K562 (cell line): ENCODE results near the gene WWTR1. TPM values are rescaled to one million over a fixed set of nuclear protein-coding genes. Genes with fewer than 3 reads are reported as not detected.
A peak's percentile ranks its signal among the peaks of the same experiment; 100 is the strongest.

Source experiments
- ATAC-seq: fragments of 200-7000 bp; cut with Tn5 transposase; 3 replicates; pipeline ENCODE4 v1.9.1; 2020; ENCODE audit warnings: moderate library complexity
- BruUV-seq: library from RNA; stranded (reverse); fragments of 400-500 nt; replicated peaks from 2 replicates; lab custom pipeline; 2021; lab: Mats Ljungman, UMichigan
- CTCF ChIA-PET: fragments of 300-600 bp; formaldehyde crosslinking; extraction: SDS; loops from one replicate; lab custom pipeline; 2021; ENCODE audit warnings: low intra/inter-chr PET ratio; lab: Yijun Ruan, JAX
- POLR2A ChIA-PET: fragments of 300-600, 350-650 bp; sonication (Branson Sonifier 250); formaldehyde crosslinking; extraction: SDS; loops from one replicate; lab custom pipeline; 2021; ENCODE audit warnings: antibody characterized with exemption, inconsistent platforms; lab: Yijun Ruan, JAX
- DNase-seq, 4 experiments: peaks; one replicate each; pipeline versions ENCODE4 v3.0.0 to v3.0.0-alpha.2; 2011 to 2018; ENCODE audit warnings: low spot score in 3 of 4, mixed read lengths in 3 of 4; ENCODE audit errors: extremely low read depth in 1 of 4
- FAIRE-seq: peaks from 2 replicates; lab custom pipeline; 2011; peaks lifted over from hg19 to GRCh38; lab: Jason Lieb, UNC
- H2AFZ ChIP-seq: 2 replicates; pipeline ENCODE4 v1.6.0; 2011; ENCODE audit warnings: low read depth, low read length, control low read depth, inconsistent platforms
- H3K27ac ChIP-seq: fragments of 200-600 bp; 3 replicates; pipeline ENCODE4 v1.8.0; 2011; ENCODE audit warnings: low read depth, mild to moderate bottlenecking, control low read depth, inconsistent platforms, low read length, moderate library complexity, mixed read lengths; ENCODE audit errors: extremely low read depth
- H3K27me3 ChIP-seq, 2 experiments: fragments of 300-600 bp in 1 of 2; 2 replicates in 1 of 2; 3 replicates in 1 of 2; pipeline versions ENCODE4 v1.6.0 to v1.8.0; 2011; ENCODE audit warnings: inconsistent platforms in 2 of 2, low read length in 2 of 2, mild to moderate bottlenecking in 1 of 2, mixed read lengths in 1 of 2, moderate library complexity in 1 of 2; ENCODE audit not compliant: control insufficient read depth in 2 of 2, insufficient read depth in 2 of 2
- H3K36me3 ChIP-seq: fragments of 300-600 bp; 3 replicates; pipeline ENCODE4 v1.8.0; 2011; ENCODE audit warnings: mild to moderate bottlenecking, low read length, inconsistent platforms; ENCODE audit not compliant: control insufficient read depth, insufficient read depth
- H3K4me1 ChIP-seq, 2 experiments: fragments of 200-600 bp in 1 of 2; replicated peaks in 1 of 2; 2 replicates in 1 of 2; 3 replicates in 1 of 2; pipeline versions ENCODE4 v1.5.1 to v1.8.0; 2011; ENCODE audit warnings: inconsistent platforms in 2 of 2, low read length in 2 of 2, mild to moderate bottlenecking in 1 of 2, mixed read lengths in 1 of 2, moderate library complexity in 1 of 2; ENCODE audit not compliant: control insufficient read depth in 2 of 2, insufficient read depth in 2 of 2
- H3K4me2 ChIP-seq: 2 replicates; pipeline ENCODE4 v1.6.1; 2011; ENCODE audit warnings: low read length, control low read depth, inconsistent platforms, mixed read lengths; ENCODE audit not compliant: insufficient read depth
- H3K4me3 ChIP-seq: fragments of 200-600 bp; sonication (generic), shearing (Covaris generic); 2 replicates; pipeline ENCODE4 v1.5.1; 2016; ENCODE audit warnings: control low read depth, inconsistent platforms
- H3K79me2 ChIP-seq: fragments of 200-600 bp; 3 replicates; pipeline ENCODE4 v1.8.0; 2011; ENCODE audit warnings: low read length, inconsistent platforms; ENCODE audit not compliant: control insufficient read depth, insufficient read depth
- H3K9ac ChIP-seq, 2 experiments: 2 replicates each; pipeline versions ENCODE4 v1.6.0 to v1.6.1; 2011; ENCODE audit warnings: low read depth in 2 of 2, low read length in 2 of 2, control low read depth in 1 of 2, inconsistent platforms in 1 of 2, mild to moderate bottlenecking in 1 of 2, mixed read lengths in 1 of 2; ENCODE audit not compliant: insufficient read depth in 1 of 2
- H3K9me1 ChIP-seq: one replicate; pipeline ENCODE4 v1.6.0; 2011; ENCODE audit warnings: inconsistent platforms, mild to moderate bottlenecking, low read length, moderate library complexity; ENCODE audit not compliant: control insufficient read depth, insufficient read depth
- H3K9me3 ChIP-seq: replicated peaks from 2 replicates; pipeline ENCODE4 v1.5.1; 2011; ENCODE audit warnings: low read depth, low read length, inconsistent platforms; ENCODE audit not compliant: control insufficient read depth, insufficient read depth
- H4K20me1 ChIP-seq: replicated peaks from 2 replicates; pipeline ENCODE4 v1.6.1; 2011; ENCODE audit warnings: low read length, inconsistent platforms, mixed read lengths; ENCODE audit not compliant: control insufficient read depth, insufficient read depth
- BCOR ChIP-seq: fragments of 450-650 bp; IDR thresholded peaks from 2 replicates; pipeline ENCODE4 v1.6.1; 2016
- CEBPB ChIP-seq: fragments of 450-650 bp; IDR thresholded peaks from 2 replicates; pipeline ENCODE4 v1.6.1; 2016; ENCODE audit warnings: missing genetic modification characterization, missing compliant biosample characterization
- CEBPG ChIP-seq, 3 experiments: fragments of 200-800 bp in 1 of 3; sonication (Bioruptor generic) in 1 of 3; sonication (generic) in 1 of 3; formaldehyde crosslinking in 1 of 3; IDR thresholded peaks in 2 of 3; conservative IDR thresholded peaks in 1 of 3; 2 replicates each; pipeline versions ENCODE4 v1.6.1 to v1.8.0; 2016 to 2022; ENCODE audit warnings: missing compliant biosample characterization in 2 of 3, missing genetic modification characterization in 2 of 3, mild to moderate bottlenecking in 1 of 3, missing genetic modification reagents in 1 of 3
- WGBS: fragments of 100-300 bp; shearing (Covaris generic); methylation state at CpG from one replicate; pipeline ENCODE4 v1.1.6; 2016; ENCODE audit warnings: low coverage, mixed read lengths; ENCODE audit not compliant: insufficient coverage; ENCODE audit errors: missing lambda C conversion rate; 5-methylcytosine and 5-hydroxymethylcytosine counted together
- in situ Hi-C: fragments of 300-500 bp; cut with MboI; formaldehyde crosslinking; loops from 4 replicates; pipeline ENCODE4 v1.15.0; 2018; ENCODE audit warnings: inconsistent platforms, mixed read lengths
- intact Hi-C: fragments of 100-400 bp; cut with micrococcal nuclease; formaldehyde crosslinking; loops from 2 replicates; pipeline ENCODE4 v1.14.2; 2022
- polyA plus RNA-seq, 8 experiments: library from polyadenylated mRNA; depleted of rRNA in 4 of 8; stranded (reverse) in 5 of 8; unstranded in 3 of 8; fragments of >200 nt; fragmentation: Nextera tagmentation in 2 of 8; fragmentation: Illumina TruSeq in 1 of 8; extraction: Ambion mirVana in 2 of 8; extraction: Trizol in 1 of 8; gene quantifications; 2 replicates each; pipeline versions ENCODE4 v1.2.1 to v1.2.3, GENCODE V29; 2011 to 2014; ENCODE audit warnings: inconsistent platforms in 1 of 8, missing spikeins in 1 of 8
- total RNA-seq, 7 experiments: library from RNA; depleted of rRNA in 6 of 7; stranded (reverse); fragments of >200 nt in 6 of 7; fragmentation: Illumina TruSeq in 2 of 7; extraction: Trizol in 2 of 7; gene quantifications; 2 replicates each; pipeline versions ENCODE4 v1.2.1 to v1.2.3, GENCODE V29; 2011 to 2021; ENCODE audit warnings: low replicate concordance in 1 of 7

The WWTR1 gene
- total and polyA plus RNA-seq, 9 of the 15 experiments (the other 6 are each of a cell fraction or from before 2014, with no cell fraction given), result 0.04 to 1.5 (median 0.60) TPM

- Histone ChIP-seq H3K27ac (no peak overlapping the region), H3K36me3 (no peaks in the 10 kb centered on the region), H3K9me1 (no peaks in the 10 kb centered on the region), H2AFZ (no peak overlapping the region), H3K9ac (no peak overlapping the region), H3K4me3 (no peak overlapping the region), H3K4me1 (no peaks in the 10 kb centered on the region), H3K27me3 (peaks cover 0 to 4% of the 10 kb centered on the region in 2 experiments; a peak in 1 of 5 replicates), H3K79me2 (no peaks in the 10 kb centered on the region), H3K4me2 (no peak overlapping the region), H3K9me3 (no peaks in the 10 kb centered on the region), H4K20me1 (no peaks in the 10 kb centered on the region)
- FAIRE-seq (no peak), DNase-seq (no peak), ATAC-seq (no peak)
- ChIA-PET CTCF (no interaction called here), POLR2A (interaction anchor here (0.6 to 1.1 kb wide), 4 partner anchors 57 to 301 kb away, joined by 3 to 6 read pairs (median 3); no protein-coding TSS in a partner anchor)
- 0% methylated on average over 7 of the region's 7 CpGs for WGBS
- in situ Hi-C loops, result no loop called here
- TF ChIP-seq CEBPG (CRISPR knock-in tag; IDR thresholded peaks at IDR 0.05) (no peak), CEBPG (tag; conservative IDR thresholded peaks at IDR 0.05 in 1 of 2, IDR thresholded peaks at IDR 0.05 in 1 of 2) (peak; percentile 10 to 35; a peak in 1 of 4 replicates), CEBPB (tag) (0 out of 2 replicates have a peak, but pooled peaks have one; percentile 19), BCOR (no peak)
- intact Hi-C loops, result no loop called here
- BruUV-seq, result no TSS peak
These were observed 184.2 kb downstream of the WWTR1 start for GRCh38 chr3:149473357-149474249.
